Parathyroid adenoma (tissue), 2 donors: ENCODE results near the gene TAF6L.

Experiments
- H2AFZ ChIP-seq: fragments of 300-600 bp; sonication (generic); one replicate; pipeline ENCODE4 v1.7.0; 2017; ENCODE audit warnings: antibody characterized with exemption, mild to moderate bottlenecking
- H3K27ac ChIP-seq: fragments of 300-600 bp; sonication (generic); one replicate; pipeline ENCODE4 v1.7.0; 2017
- H3K27me3 ChIP-seq: fragments of 300-600 bp; sonication (generic); one replicate; pipeline ENCODE4 v1.7.0; 2017; ENCODE audit warnings: low read length; ENCODE audit not compliant: control insufficient read depth, insufficient read depth
- H3K36me3 ChIP-seq: fragments of 300-600 bp; sonication (generic); one replicate; pipeline ENCODE4 v1.7.0; 2017; ENCODE audit warnings: low read length; ENCODE audit not compliant: control insufficient read depth, insufficient read depth
- H3K4me1 ChIP-seq: fragments of 300-600 bp; sonication (generic); one replicate; pipeline ENCODE4 v1.7.0; 2017; ENCODE audit warnings: control low read depth
- H3K4me2 ChIP-seq: fragments of 300-600 bp; sonication (generic); one replicate; pipeline ENCODE4 v1.7.0; 2017; ENCODE audit warnings: low read length
- H3K4me3 ChIP-seq: fragments of 300-600 bp; sonication (generic); one replicate; pipeline ENCODE4 v1.7.0; 2017; ENCODE audit warnings: low read depth, low read length
- H3K79me2 ChIP-seq: fragments of 300-600 bp; sonication (generic); one replicate; pipeline ENCODE4 v1.7.0; 2017; ENCODE audit warnings: control low read depth
- H3K9ac ChIP-seq: fragments of 300-600 bp; sonication (generic); one replicate; pipeline ENCODE4 v1.7.0; 2017; ENCODE audit warnings: mild to moderate bottlenecking
- H3K9me3 ChIP-seq: fragments of 300-600 bp; sonication (generic); one replicate; pipeline ENCODE4 v1.7.0; 2017; ENCODE audit warnings: low read length; ENCODE audit not compliant: control insufficient read depth
- CTCF ChIP-seq: fragments of 300-600 bp; sonication (generic); IDR thresholded peaks from one replicate; pipeline ENCODE4 v1.7.0; 2017; ENCODE audit warnings: antibody characterized with exemption, mild to moderate bottlenecking
- donor health status: primary hyperparathyroidism.

The TAF6L gene

GRCh38 chr11:62804310-62805075 is 33.3 kb downstream of the TAF6L start:
- Histone ChIP-seq H2AFZ (peak overlapping the region; percentile 53), H3K79me2 (peaks cover 3% of the 10 kb centered on the region), H3K4me1 (peaks cover 3% of the 10 kb centered on the region), H3K9me3 (no peaks in the 10 kb centered on the region), H3K36me3 (no peaks in the 10 kb centered on the region), H3K27me3 (no peaks in the 10 kb centered on the region), H3K9ac (no peak overlapping the region), H3K4me3 (peak overlapping the region; percentile 63), H3K4me2 (peak overlapping the region; percentile 57), H3K27ac (peak overlapping the region; percentile 64)
- no peak for TF ChIP-seq CTCF

GRCh38 chr11:62805076-62805892 is 34.1 kb downstream of the TAF6L start, which contains the start of gene NXF1:
Gene NXF1 (minus strand): TSS chr11:62805440. CDS start chr11:62805356, 84 bp downstream.
- peak within 1 kb of the TSS; percentile 64 for H3K27ac ChIP-seq
- H3K36me3 ChIP-seq, result no peaks in the 10 kb centered on the region
- no peak for TF ChIP-seq CTCF
- no peak within 1 kb of the TSS for H3K9ac ChIP-seq
- H3K4me2 ChIP-seq, result peak within 1 kb of the TSS; percentile 64
- H3K4me3 ChIP-seq, result peak within 1 kb of the TSS; percentile 63
- H3K27me3 ChIP-seq, result no peaks in the 10 kb centered on the region
- peak within 1 kb of the TSS; percentile 80 for H2AFZ ChIP-seq
- peaks cover 3% of the 10 kb centered on the region for H3K4me1 ChIP-seq
- H3K9me3 ChIP-seq, result no peaks in the 10 kb centered on the region
- peaks cover 3% of the 10 kb centered on the region for H3K79me2 ChIP-seq

GRCh38 chr11:62805961-62806441 is 34.8 kb downstream of the TAF6L start:
- no peaks in the 10 kb centered on the region for H3K9me3 ChIP-seq
- H3K27ac ChIP-seq, result peak overlapping the region; percentile 2
- H3K36me3 ChIP-seq, result no peaks in the 10 kb centered on the region
- H3K9ac ChIP-seq, result no peak overlapping the region
- no peak overlapping the region for H2AFZ ChIP-seq
- no peaks in the 10 kb centered on the region for H3K27me3 ChIP-seq
- TF ChIP-seq CTCF, result no peak
- peak overlapping the region; percentile 64 for H3K4me2 ChIP-seq
- peak overlapping the region; percentile 63 for H3K4me3 ChIP-seq
- peaks cover 3% of the 10 kb centered on the region for H3K79me2 ChIP-seq
- peaks cover 3% of the 10 kb centered on the region for H3K4me1 ChIP-seq

GRCh38 chr11:62806611-62807121 is 35.5 kb downstream of the TAF6L start:
- Histone ChIP-seq H3K27me3 (no peaks in the 10 kb centered on the region), H3K4me1 (peaks cover 3% of the 10 kb centered on the region), H3K4me2 (no peak overlapping the region), H3K27ac (peak overlapping the region; percentile 2), H3K9ac (no peak overlapping the region), H3K36me3 (no peaks in the 10 kb centered on the region), H3K79me2 (peaks cover 3% of the 10 kb centered on the region), H3K9me3 (no peaks in the 10 kb centered on the region), H3K4me3 (no peak overlapping the region), H2AFZ (no peak overlapping the region)
- TF ChIP-seq CTCF, result no peak
